Measurements from ENCODE around the gene KDM5A.

DNA sequence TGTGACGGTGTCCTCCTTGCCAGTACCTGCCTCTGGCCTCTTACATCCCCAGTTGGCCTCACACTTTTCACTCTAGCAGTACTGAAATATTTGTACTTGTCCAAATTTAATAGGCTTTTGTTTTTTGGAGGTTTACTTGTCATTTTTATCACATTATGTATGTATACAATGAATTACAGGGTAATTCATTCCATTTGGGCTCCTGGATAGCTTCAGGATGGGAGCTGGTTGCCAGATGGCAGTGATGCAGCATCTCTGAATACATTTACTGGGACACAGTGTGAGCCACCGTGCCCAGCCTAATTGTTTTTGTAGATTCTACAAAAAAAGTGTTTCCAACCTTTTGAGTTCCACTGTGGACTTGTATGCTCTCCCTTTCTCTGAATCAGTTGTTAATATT, 25.7 kb upstream of the KDM5A start:
- TF ChIP-seq CTCF (IDR thresholded peaks at IDR 0.05; ENCODE audit: low read length) (no peak), EZH2 (IDR thresholded peaks at IDR 0.05; ENCODE audit: borderline replicate concordance, low read length) (no peak)
